ENCODE measurements around the gene SERPINB5. TPM values are rescaled to one million over a fixed set of nuclear protein-coding genes. Genes with fewer than 3 reads are reported as not detected.
A peak's percentile ranks its signal among the peaks of the same experiment; 100 is the strongest.

Gene SERPINB5
- polyA plus RNA-seq, 4 donors, result 0.22 to 13.2 (median 6.8) TPM

- Histone ChIP-seq H3K9me3 (ENCODE audit: control insufficient read depth in 2 of 2, insufficient read depth in 1 of 2, low read depth in 1 of 2, low read length in 1 of 2) (no peaks in the 10 kb centered on the region), H3K4me1 (ENCODE audit: control insufficient read depth in 3 of 3, insufficient read depth in 2 of 3, low read depth in 1 of 3, low read length in 2 of 3) (no peaks in the 10 kb centered on the region), H3K27me3 (ENCODE audit: control insufficient read depth in 3 of 3, insufficient read depth in 3 of 3, low read length in 3 of 3) (no peaks in the 10 kb centered on the region), H3K4me3 (ENCODE audit: low read depth in 1 of 3, low read length in 3 of 3) (no peak overlapping the region), H3K36me3 (ENCODE audit: control insufficient read depth in 3 of 3, insufficient read depth in 2 of 3, low read depth in 1 of 3, low read length in 3 of 3) (no peaks in the 10 kb centered on the region), H3K27ac (ENCODE audit: low read depth in 1 of 3, low read length in 2 of 3) (peak overlapping the region in 1 of 3 donors; percentile 45)
- 4 to 45% (median 30%) methylated on average over 5 of the region's 5 CpGs for WGBS, 3 donors
- FAIRE-seq, result no peak
- peak; percentile 81 to 88 for DNase-seq
Observed at GRCh38 chr18:63472380-63472779, 4.4 kb upstream of the SERPINB5 start.

GRCh38 chr18:63477200-63477599 lies 442 bp downstream of the SERPINB5 start:
- 64 to 88% (median 74%) methylated on average over 7 of the region's 7 CpGs for WGBS, 3 donors

GRCh38 chr18:63477968-63478367 lies 1.2 kb downstream of the SERPINB5 start:
- WGBS, 3 donors, result 67 to 80% (median 78%) methylated on average over 6 of the region's 6 CpGs
- H3K27ac ChIP-seq (ENCODE audit: low read depth in 1 of 3, low read length in 2 of 3), result no peak overlapping the region
- FAIRE-seq (no peak), DNase-seq (peak in 1 of 2 donors; percentile 40)
- no peaks in the 10 kb centered on the region for H3K9me3 ChIP-seq (ENCODE audit: control insufficient read depth in 2 of 2, insufficient read depth in 1 of 2, low read depth in 1 of 2, low read length in 1 of 2)
- H3K27me3 ChIP-seq (ENCODE audit: control insufficient read depth in 3 of 3, insufficient read depth in 3 of 3, low read length in 3 of 3), result no peaks in the 10 kb centered on the region
- H3K4me1 ChIP-seq (ENCODE audit: control insufficient read depth in 3 of 3, insufficient read depth in 2 of 3, low read depth in 1 of 3, low read length in 2 of 3), result no peaks in the 10 kb centered on the region
- H3K36me3 ChIP-seq (ENCODE audit: control insufficient read depth in 3 of 3, insufficient read depth in 2 of 3, low read depth in 1 of 3, low read length in 3 of 3), result no peaks in the 10 kb centered on the region
- H3K4me3 ChIP-seq (ENCODE audit: low read depth in 1 of 3, low read length in 3 of 3), result no peak overlapping the region

More at GRCh38 chr18:63477200-63477599, 442 bp downstream of the SERPINB5 start:
- Histone ChIP-seq H3K27ac (ENCODE audit: low read depth in 1 of 3, low read length in 2 of 3) (no peak overlapping the region), H3K36me3 (ENCODE audit: control insufficient read depth in 3 of 3, insufficient read depth in 2 of 3, low read depth in 1 of 3, low read length in 3 of 3) (no peaks in the 10 kb centered on the region), H3K4me1 (ENCODE audit: control insufficient read depth in 3 of 3, insufficient read depth in 2 of 3, low read depth in 1 of 3, low read length in 2 of 3) (no peaks in the 10 kb centered on the region), H3K27me3 (ENCODE audit: control insufficient read depth in 3 of 3, insufficient read depth in 3 of 3, low read length in 3 of 3) (no peaks in the 10 kb centered on the region), H3K4me3 (ENCODE audit: low read depth in 1 of 3, low read length in 3 of 3) (peak overlapping the region in 1 of 3 donors; percentile 24), H3K9me3 (ENCODE audit: control insufficient read depth in 2 of 2, insufficient read depth in 1 of 2, low read depth in 1 of 2, low read length in 1 of 2) (no peaks in the 10 kb centered on the region)
- FAIRE-seq, result no peak
- DNase-seq, result no peak

GRCh38 chr18:63479826-63480225 lies 3.1 kb downstream of the SERPINB5 start:
- H3K27ac ChIP-seq (ENCODE audit: low read depth in 1 of 3, low read length in 2 of 3), result no peak overlapping the region
- no peak for FAIRE-seq
- H3K9me3 ChIP-seq (ENCODE audit: control insufficient read depth in 2 of 2, insufficient read depth in 1 of 2, low read depth in 1 of 2, low read length in 1 of 2), result no peaks in the 10 kb centered on the region
- no peaks in the 10 kb centered on the region for H3K36me3 ChIP-seq (ENCODE audit: control insufficient read depth in 3 of 3, insufficient read depth in 2 of 3, low read depth in 1 of 3, low read length in 3 of 3)
- H3K27me3 ChIP-seq (ENCODE audit: control insufficient read depth in 3 of 3, insufficient read depth in 3 of 3, low read length in 3 of 3), result no peaks in the 10 kb centered on the region
- no peaks in the 10 kb centered on the region for H3K4me1 ChIP-seq (ENCODE audit: control insufficient read depth in 3 of 3, insufficient read depth in 2 of 3, low read depth in 1 of 3, low read length in 2 of 3)
- 64 to 77% (median 71%) methylated on average over 5 of the region's 5 CpGs for WGBS, 3 donors
- no peak for DNase-seq
- H3K4me3 ChIP-seq (ENCODE audit: low read depth in 1 of 3, low read length in 3 of 3), result no peak overlapping the region

DNA sequence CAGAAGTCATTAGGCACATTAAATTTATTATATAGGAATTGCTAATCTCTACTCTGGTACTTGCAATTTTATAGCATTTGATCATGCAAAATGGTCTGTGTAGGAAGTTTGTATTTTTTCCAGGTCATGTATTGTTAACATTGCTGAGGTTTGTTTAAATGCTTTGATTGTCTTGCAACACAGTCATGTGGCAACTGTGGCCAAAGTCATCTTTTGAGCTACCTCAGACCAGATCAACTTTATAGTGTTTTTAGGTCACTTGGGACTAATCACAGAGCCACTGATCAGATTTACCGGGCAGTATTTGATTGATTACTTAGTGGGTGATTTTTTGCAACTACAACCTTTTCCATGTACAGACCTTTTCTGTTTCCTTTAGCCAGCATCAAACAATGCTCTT lies 3.7 kb downstream of the SERPINB5 start:
- WGBS, 3 donors, result 86 to 91% (median 91%) methylated on average over 1 of the region's 1 CpG
- DNase-seq (no peak), FAIRE-seq (no peak)
- no peaks in the 10 kb centered on the region for H3K36me3 ChIP-seq (ENCODE audit: control insufficient read depth in 3 of 3, insufficient read depth in 2 of 3, low read depth in 1 of 3, low read length in 3 of 3)
- H3K9me3 ChIP-seq (ENCODE audit: control insufficient read depth in 2 of 2, insufficient read depth in 1 of 2, low read depth in 1 of 2, low read length in 1 of 2), result no peaks in the 10 kb centered on the region
- no peaks in the 10 kb centered on the region for H3K4me1 ChIP-seq (ENCODE audit: control insufficient read depth in 3 of 3, insufficient read depth in 2 of 3, low read depth in 1 of 3, low read length in 2 of 3)
- no peaks in the 10 kb centered on the region for H3K27me3 ChIP-seq (ENCODE audit: control insufficient read depth in 3 of 3, insufficient read depth in 3 of 3, low read length in 3 of 3)
- no peak overlapping the region for H3K4me3 ChIP-seq (ENCODE audit: low read depth in 1 of 3, low read length in 3 of 3)
- no peak overlapping the region for H3K27ac ChIP-seq (ENCODE audit: low read depth in 1 of 3, low read length in 2 of 3)

GRCh38 chr18:63480915-63481314 lies 4.2 kb downstream of the SERPINB5 start:
- no peak for DNase-seq
- Histone ChIP-seq H3K27me3 (ENCODE audit: control insufficient read depth in 3 of 3, insufficient read depth in 3 of 3, low read length in 3 of 3) (no peaks in the 10 kb centered on the region), H3K9me3 (ENCODE audit: control insufficient read depth in 2 of 2, insufficient read depth in 1 of 2, low read depth in 1 of 2, low read length in 1 of 2) (no peaks in the 10 kb centered on the region), H3K4me1 (ENCODE audit: control insufficient read depth in 3 of 3, insufficient read depth in 2 of 3, low read depth in 1 of 3, low read length in 2 of 3) (no peaks in the 10 kb centered on the region), H3K27ac (ENCODE audit: low read depth in 1 of 3, low read length in 2 of 3) (no peak overlapping the region), H3K4me3 (ENCODE audit: low read depth in 1 of 3, low read length in 3 of 3) (no peak overlapping the region), H3K36me3 (ENCODE audit: control insufficient read depth in 3 of 3, insufficient read depth in 2 of 3, low read depth in 1 of 3, low read length in 3 of 3) (no peaks in the 10 kb centered on the region)
- FAIRE-seq, result no peak
- 77 to 100% (median 80%) methylated on average over 2 of the region's 2 CpGs for WGBS, 3 donors

DNA sequence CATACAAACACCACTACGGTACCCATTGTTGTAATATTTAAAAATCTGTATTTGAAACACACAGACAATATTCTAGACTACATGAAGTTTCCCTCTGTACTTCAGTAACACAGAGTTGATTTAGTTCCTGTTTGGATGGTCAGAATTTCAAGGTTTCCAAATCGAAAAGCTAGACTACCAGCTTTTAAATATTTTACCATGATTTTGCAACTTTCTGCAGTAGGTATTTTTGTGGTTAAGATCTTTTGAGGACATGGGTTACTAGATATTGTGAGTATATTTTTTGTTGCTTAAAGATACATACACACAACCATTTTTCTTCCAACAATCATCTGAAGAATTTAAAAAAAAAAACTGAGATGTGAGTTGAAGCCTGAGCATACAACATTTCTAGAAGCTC lies 10.9 kb downstream of the SERPINB5 start:
- Histone ChIP-seq H3K36me3 (ENCODE audit: control insufficient read depth in 3 of 3, insufficient read depth in 2 of 3, low read depth in 1 of 3, low read length in 3 of 3) (no peaks in the 10 kb centered on the region), H3K27ac (ENCODE audit: low read depth in 1 of 3, low read length in 2 of 3) (no peak overlapping the region), H3K4me3 (ENCODE audit: low read depth in 1 of 3, low read length in 3 of 3) (no peak overlapping the region), H3K27me3 (ENCODE audit: control insufficient read depth in 3 of 3, insufficient read depth in 3 of 3, low read length in 3 of 3) (no peaks in the 10 kb centered on the region), H3K9me3 (ENCODE audit: control insufficient read depth in 2 of 2, insufficient read depth in 1 of 2, low read depth in 1 of 2, low read length in 1 of 2) (no peaks in the 10 kb centered on the region), H3K4me1 (ENCODE audit: control insufficient read depth in 3 of 3, insufficient read depth in 2 of 3, low read depth in 1 of 3, low read length in 2 of 3) (no peaks in the 10 kb centered on the region)
- FAIRE-seq (no peak), DNase-seq (no peak)
- WGBS, 3 donors, result 70 to 82% (median 74%) methylated on average over 2 of the region's 2 CpGs

DNA sequence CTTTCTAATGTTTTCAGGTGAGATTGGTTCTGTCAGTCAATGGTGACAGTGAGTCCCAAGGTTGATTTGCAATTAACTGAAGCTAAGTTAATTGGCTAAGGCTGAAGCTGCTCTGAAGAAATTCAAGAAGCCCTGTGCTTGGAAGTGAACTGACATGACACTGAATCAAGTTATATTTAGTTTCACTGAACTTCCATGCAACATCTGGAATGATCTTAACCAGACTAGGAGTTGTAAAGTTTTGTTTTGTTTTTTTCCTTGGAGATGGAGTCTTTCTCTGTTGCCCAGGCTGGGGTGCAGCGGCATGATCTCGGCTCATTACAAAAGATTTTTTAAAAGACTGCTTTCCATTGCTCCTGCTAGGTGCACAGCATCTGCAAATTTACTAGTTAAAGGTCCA lies 11.4 kb downstream of the SERPINB5 start:
- H3K4me3 ChIP-seq (ENCODE audit: low read depth in 1 of 3, low read length in 3 of 3), result no peak overlapping the region
- no peak overlapping the region for H3K27ac ChIP-seq (ENCODE audit: low read depth in 1 of 3, low read length in 2 of 3)
- no peak for DNase-seq
- H3K4me1 ChIP-seq (ENCODE audit: control insufficient read depth in 3 of 3, insufficient read depth in 2 of 3, low read depth in 1 of 3, low read length in 2 of 3), result peaks cover 0 to 2% (median 0%) of the 10 kb centered on the region in 3 donors
- 28 to 80% (median 78%) methylated on average over 2 of the region's 2 CpGs for WGBS, 3 donors
- no peaks in the 10 kb centered on the region for H3K36me3 ChIP-seq (ENCODE audit: control insufficient read depth in 3 of 3, insufficient read depth in 2 of 3, low read depth in 1 of 3, low read length in 3 of 3)
- no peaks in the 10 kb centered on the region for H3K27me3 ChIP-seq (ENCODE audit: control insufficient read depth in 3 of 3, insufficient read depth in 3 of 3, low read length in 3 of 3)
- FAIRE-seq, result no peak
- no peaks in the 10 kb centered on the region for H3K9me3 ChIP-seq (ENCODE audit: control insufficient read depth in 2 of 2, insufficient read depth in 1 of 2, low read depth in 1 of 2, low read length in 1 of 2)

DNA sequence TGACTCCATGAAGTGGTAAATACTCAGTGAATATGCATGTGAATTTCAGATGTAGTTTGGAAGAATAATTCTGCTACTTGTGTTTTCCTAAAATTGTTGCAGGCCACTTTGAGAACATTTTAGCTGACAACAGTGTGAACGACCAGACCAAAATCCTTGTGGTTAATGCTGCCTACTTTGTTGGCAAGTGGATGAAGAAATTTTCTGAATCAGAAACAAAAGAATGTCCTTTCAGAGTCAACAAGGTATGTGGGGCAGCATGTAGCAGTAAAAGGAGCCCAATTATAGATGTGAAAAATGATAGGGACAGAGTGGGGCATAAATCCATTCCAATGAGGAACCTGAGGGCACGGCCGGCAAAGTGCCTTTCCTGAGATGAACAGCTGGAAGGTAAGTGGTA lies 16.1 kb downstream of the SERPINB5 start:
- WGBS, 3 donors, result 15 to 54% (median 31%) methylated on average over 3 of the region's 3 CpGs

More for the DNA sequence above, 16.1 kb downstream of the SERPINB5 start:
- FAIRE-seq (no peak), DNase-seq (no peak)
- Histone ChIP-seq H3K9me3 (ENCODE audit: control insufficient read depth in 2 of 2, insufficient read depth in 1 of 2, low read depth in 1 of 2, low read length in 1 of 2) (no peaks in the 10 kb centered on the region), H3K27ac (ENCODE audit: low read depth in 1 of 3, low read length in 2 of 3) (no peak overlapping the region), H3K36me3 (ENCODE audit: control insufficient read depth in 3 of 3, insufficient read depth in 2 of 3, low read depth in 1 of 3, low read length in 3 of 3) (peaks cover 0 to 1% (median 0%) of the 10 kb centered on the region in 3 donors), H3K4me1 (ENCODE audit: control insufficient read depth in 3 of 3, insufficient read depth in 2 of 3, low read depth in 1 of 3, low read length in 2 of 3) (peaks cover 0 to 2% (median 0%) of the 10 kb centered on the region in 3 donors), H3K27me3 (ENCODE audit: control insufficient read depth in 3 of 3, insufficient read depth in 3 of 3, low read length in 3 of 3) (no peaks in the 10 kb centered on the region), H3K4me3 (ENCODE audit: low read depth in 1 of 3, low read length in 3 of 3) (no peak overlapping the region)

All from small intestine (tissue), 7 donors.